VCaP (cell line): ENCODE data around the gene PTH2.

Source experiments
- H3K27ac ChIP-seq: fragments of 450-650 bp; 2 replicates; pipeline ENCODE4 v1.5.1; 2017
- TF ChIP-seq, protein P1 (sequence below): fragments of 450-650 bp; conservative IDR thresholded peaks from 2 replicates; pipeline ENCODE4 v1.5.1; 2017; ENCODE audit warnings: mild to moderate bottlenecking, moderate library complexity

Gene PTH2

DNA sequence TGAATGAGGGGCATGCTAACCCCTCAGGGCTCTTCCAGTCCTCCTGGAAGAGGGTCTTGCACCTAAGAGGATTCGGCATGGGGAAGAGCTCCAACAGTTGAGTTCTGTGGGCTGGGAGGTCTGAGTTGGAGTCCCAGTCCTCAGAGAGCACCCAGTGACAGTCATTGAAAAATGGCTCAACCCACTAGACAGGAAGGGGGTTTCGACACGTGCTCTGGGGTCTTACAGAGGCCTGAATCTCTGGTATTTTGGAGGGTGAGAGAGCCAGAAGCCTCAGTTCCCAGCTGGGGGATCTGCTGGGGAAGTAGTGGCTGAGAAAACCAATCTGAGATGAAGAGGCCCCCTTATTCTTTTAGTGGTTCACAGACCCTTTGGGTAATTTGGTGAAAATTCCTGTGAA is 9.0 kb downstream of the PTH2 start:
- no peak overlapping the region for H3K27ac ChIP-seq
- TF ChIP-seq, protein P1, sequence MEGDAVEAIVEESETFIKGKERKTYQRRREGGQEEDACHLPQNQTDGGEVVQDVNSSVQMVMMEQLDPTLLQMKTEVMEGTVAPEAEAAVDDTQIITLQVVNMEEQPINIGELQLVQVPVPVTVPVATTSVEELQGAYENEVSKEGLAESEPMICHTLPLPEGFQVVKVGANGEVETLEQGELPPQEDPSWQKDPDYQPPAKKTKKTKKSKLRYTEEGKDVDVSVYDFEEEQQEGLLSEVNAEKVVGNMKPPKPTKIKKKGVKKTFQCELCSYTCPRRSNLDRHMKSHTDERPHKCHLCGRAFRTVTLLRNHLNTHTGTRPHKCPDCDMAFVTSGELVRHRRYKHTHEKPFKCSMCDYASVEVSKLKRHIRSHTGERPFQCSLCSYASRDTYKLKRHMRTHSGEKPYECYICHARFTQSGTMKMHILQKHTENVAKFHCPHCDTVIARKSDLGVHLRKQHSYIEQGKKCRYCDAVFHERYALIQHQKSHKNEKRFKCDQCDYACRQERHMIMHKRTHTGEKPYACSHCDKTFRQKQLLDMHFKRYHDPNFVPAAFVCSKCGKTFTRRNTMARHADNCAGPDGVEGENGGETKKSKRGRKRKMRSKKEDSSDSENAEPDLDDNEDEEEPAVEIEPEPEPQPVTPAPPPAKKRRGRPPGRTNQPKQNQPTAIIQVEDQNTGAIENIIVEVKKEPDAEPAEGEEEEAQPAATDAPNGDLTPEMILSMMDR: no peak

DNA sequence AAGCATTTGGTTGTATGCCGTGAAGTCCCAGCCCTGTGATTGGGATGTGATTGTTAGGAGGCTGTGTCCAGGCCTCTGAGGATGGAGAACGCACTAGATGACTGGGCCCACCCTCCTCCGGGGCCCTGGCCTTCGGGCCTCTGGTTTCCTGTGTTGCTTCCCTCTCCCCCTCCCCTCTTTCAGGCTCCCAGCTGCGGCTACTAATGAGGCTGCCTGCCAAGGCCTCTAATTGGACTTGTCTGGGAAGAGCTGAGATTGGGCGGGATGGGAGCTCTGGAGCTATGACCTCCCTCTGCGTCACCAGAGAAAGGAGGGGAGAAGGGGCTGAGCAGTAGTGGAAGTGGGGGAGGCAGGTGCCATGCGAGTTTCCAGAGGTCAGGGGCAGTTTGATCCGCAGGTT is 9.9 kb downstream of the PTH2 start:
- H3K27ac ChIP-seq: no peak overlapping the region
- TF ChIP-seq, protein P1: no peak

DNA sequence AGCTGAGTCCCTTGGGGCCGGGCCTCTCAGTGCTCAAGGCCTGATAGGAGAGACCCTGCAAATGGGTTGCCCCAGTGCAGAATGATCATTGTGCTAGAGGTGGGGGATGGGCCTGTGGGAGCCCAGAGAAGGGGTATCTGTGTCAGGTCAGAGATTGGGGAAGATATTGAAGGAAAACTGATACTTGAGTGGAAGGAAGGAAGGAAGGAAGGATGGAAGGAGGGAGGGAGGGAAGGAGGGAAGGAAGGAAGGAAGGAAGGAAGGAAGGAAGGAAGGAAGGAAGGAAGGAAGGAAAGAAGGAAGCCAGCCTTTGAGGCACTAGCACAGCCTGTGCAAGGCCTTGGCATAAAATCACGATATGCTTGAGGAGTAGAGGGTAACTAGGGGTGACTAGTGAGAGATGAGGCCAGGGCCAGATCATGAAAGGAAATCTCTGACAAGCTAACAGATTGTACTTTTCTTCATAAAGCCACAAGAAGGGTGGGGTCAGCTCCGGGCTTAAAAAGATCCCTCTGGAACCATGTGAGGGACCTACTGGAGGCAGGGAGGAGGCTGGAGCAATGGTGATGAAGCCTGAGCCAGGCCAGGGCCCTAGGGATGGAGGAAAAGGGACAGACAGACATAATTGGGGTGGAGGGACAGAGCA is 11.4 kb downstream of the PTH2 start:
- H3K27ac ChIP-seq: no peak overlapping the region
- TF ChIP-seq, protein P1: no peak

DNA sequence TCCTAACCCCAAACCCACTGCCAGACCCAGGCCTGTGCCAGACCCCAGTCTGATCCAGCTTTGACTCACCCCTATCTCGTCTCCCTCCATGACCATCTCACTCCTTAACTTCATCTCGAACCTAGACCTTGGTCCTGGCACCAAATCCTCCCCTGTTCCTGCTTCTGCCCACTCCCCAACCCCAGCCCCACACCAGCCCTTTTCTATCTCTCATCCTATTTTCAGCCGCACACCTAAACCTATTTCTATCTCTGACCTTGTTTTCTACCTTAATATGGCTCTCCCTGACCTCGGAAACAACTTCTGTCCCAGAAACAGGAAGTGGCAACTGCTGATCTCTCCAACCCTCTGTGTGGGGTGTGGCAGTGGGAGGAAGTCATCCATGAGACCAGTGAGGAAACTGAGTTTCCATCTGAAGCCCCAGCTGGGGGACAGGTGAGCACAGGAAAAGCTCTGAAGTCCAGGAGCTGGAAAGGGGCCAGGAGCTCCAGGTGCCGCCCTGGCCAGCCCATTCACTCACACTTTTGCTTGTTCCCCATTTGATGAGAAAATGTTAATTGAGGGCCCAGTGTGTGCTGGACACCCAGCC is 13.7 kb downstream of the PTH2 start:
- H3K27ac ChIP-seq: no peak overlapping the region
- TF ChIP-seq, protein P1: no peak

DNA sequence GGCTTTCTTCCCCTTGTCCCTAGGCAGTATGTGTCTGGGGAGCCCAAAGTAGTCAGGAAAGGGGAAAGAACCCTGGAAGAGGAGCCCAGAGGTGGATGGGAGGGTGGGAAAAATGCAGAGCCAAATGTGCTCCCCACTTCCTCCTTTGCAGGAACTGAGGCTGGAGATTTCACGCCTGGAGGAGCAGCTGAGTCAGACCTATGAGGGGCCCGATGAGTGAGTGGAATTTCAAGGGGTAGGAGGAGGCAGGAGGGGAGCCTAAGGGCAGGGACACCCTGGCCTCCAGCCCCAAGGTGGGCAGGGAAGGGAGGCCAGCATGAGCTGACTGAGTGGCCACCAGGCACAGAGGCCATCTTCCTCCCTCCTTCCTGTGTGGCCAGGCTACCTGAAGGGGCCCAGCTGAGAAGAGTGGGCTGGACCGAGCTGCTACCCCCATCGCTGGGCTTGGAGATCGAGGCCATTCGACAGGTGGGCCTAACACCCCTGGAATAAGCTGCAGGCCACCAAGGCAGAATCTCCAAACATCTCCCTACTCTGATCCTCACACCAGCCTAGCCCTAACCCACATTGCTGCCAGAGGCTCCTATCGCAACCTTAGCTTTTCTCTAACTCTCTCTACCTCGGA is 14.3 kb downstream of the PTH2 start:
- no peak overlapping the region for H3K27ac ChIP-seq
- TF ChIP-seq, protein P1: no peak

DNA sequence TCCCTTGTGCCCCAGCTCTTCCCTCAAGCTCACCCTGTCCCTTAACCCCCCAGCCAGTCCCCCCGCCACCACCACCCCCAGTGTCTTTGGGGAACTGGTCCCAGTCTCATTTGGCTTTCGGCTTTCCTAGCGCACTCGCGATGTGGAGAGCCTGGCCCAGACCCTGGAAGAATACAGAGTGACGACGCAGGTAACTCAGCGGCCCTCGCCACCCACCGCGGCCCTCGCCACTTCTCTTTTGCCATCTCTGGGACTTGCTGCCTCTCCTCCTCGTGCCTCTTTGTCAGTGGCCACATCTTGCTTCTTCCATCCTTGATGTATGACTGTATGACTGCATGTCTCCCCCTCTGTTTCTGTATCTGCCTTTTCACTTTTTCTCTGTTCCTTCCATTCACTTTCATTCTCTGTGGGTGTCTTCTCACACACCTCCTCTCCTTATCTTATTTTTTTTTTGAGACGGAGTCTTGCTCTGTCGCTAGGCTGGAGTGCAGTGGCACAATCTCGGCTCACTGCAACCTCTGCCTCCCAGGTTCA is 15.7 kb downstream of the PTH2 start:
- no peak overlapping the region for H3K27ac ChIP-seq
- TF ChIP-seq, protein P1: no peak

DNA sequence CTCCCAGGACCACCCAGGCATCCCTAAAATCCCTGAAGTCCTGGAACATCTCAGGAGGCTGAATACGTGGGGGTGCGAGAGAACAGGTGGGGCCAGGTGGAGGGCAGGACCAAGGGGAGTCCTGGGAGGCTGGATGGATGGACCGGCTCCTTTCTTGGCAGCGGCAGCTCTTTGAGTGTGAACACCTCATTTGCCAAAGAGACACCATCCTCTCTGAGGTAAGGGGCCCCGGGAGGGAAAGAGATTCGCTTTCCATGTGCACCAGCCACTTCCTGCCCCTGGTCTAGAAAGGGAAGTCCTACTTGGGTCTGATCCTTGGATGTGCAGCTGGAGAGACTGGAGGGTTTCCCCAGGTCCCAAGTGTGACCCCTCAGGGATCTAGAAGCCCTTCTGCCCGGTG is 16.2 kb downstream of the PTH2 start:
- TF ChIP-seq, protein P1: no peak
- no peak overlapping the region for H3K27ac ChIP-seq
